ENCODE measurements around the gene CLEC4F. TPM values are rescaled to one million over a fixed set of nuclear protein-coding genes. Genes with fewer than 3 reads are reported as not detected.

CLEC4F gene
- total RNA-seq, 1 donor from 2014 or later = not detected

DNA sequence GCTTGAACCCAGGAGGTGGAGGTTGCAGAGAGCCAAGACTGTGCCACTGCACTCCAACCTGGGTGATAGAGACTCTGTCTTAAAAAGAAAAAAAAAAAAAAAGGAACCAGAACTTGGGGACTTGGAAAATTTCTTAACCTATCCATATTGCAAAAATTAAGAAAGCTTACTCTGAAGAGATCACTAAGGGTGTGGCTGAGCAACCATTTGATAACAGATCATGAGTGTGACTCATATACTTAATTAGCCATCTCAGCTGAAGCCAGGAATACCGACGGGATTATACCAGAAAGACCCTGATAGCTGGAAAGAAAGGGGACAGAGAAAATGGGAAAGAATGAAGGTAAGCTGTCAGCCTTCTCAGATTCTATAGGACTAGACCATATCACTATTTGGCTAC lies 45.3 kb downstream of the CLEC4F start:
- no peaks in the 10 kb centered on the region for H3K9me3 Mint-ChIP-seq
- H3K27ac Mint-ChIP-seq (ENCODE audit: unreplicated experiment) = no peak overlapping the region
- H3K4me1 Mint-ChIP-seq = no peaks in the 10 kb centered on the region
- DNase-seq (ENCODE audit: low read depth, low spot score) = no peak
- H3K27me3 Mint-ChIP-seq (ENCODE audit: low read depth) = peaks cover 74% of the 10 kb centered on the region
- H3K36me3 Mint-ChIP-seq (ENCODE audit: low read depth) = no peaks in the 10 kb centered on the region
- TF ChIP-seq, protein P1, sequence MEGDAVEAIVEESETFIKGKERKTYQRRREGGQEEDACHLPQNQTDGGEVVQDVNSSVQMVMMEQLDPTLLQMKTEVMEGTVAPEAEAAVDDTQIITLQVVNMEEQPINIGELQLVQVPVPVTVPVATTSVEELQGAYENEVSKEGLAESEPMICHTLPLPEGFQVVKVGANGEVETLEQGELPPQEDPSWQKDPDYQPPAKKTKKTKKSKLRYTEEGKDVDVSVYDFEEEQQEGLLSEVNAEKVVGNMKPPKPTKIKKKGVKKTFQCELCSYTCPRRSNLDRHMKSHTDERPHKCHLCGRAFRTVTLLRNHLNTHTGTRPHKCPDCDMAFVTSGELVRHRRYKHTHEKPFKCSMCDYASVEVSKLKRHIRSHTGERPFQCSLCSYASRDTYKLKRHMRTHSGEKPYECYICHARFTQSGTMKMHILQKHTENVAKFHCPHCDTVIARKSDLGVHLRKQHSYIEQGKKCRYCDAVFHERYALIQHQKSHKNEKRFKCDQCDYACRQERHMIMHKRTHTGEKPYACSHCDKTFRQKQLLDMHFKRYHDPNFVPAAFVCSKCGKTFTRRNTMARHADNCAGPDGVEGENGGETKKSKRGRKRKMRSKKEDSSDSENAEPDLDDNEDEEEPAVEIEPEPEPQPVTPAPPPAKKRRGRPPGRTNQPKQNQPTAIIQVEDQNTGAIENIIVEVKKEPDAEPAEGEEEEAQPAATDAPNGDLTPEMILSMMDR (conservative IDR thresholded peaks at IDR 0.05) = no peak
- no peak overlapping the region for H3K4me3 Mint-ChIP-seq

DNA sequence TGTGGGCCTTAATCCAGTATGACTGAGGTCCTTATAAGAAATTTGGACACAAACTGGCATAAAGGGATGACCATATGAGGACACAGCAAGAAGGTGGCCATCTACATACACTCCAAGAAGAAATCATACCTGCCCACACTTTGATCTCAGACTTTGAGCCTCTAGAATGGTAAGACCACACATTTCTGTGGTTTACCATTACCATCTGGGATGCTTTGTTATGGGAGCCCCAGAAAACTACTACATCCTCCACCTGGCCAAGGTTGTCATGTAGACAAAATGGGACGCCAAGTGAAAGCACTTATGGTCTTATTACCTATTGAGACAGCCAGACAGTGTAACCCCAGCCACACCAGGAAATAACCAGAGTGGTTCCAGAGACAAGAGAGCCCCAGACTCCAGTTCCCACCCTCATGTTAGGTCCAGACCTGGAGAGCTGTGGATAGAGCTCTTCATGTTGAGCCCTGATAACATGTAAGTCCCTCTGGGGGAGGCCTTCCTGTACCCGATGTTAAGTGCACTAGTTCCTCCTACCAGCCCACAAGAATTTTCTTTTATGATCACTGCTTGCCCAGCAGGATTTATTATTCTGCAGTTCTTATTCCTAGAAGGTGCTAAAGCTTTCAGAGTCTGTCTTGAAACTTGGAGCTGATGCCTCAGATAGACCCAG lies 47.8 kb downstream of the CLEC4F start:
- DNase-seq (ENCODE audit: low read depth, low spot score) = no peak
- H3K4me1 Mint-ChIP-seq = peaks cover 5% of the 10 kb centered on the region

DNA sequence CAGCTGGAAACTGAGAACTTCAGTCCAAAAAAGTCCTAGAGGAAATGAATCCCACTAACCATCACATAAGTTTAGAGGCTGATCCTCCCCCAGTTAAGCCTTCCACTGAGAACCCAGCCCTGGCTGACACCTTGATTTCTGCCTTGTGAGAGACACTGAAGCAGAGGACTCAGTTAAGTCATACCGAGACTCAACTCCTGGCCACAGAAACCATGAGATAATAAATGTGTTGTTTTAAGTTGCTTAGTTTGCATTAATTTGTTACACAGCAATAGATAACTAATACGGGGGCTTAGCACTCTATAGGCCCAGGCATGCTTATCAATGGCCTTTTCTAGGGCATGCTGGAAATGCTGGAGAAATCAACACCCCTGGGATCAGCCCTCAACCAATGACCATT lies 49.0 kb downstream of the CLEC4F start:
- H3K9me3 Mint-ChIP-seq = no peaks in the 10 kb centered on the region
- peaks cover 74% of the 10 kb centered on the region for H3K27me3 Mint-ChIP-seq (ENCODE audit: low read depth)
- no peak for DNase-seq (ENCODE audit: low read depth, low spot score)
- H3K4me3 Mint-ChIP-seq = peak overlapping the region; percentile 35
- H3K4me1 Mint-ChIP-seq = peaks cover 10% of the 10 kb centered on the region
- H3K27ac Mint-ChIP-seq (ENCODE audit: unreplicated experiment) = no peak overlapping the region
- TF ChIP-seq, protein P1 (conservative IDR thresholded peaks at IDR 0.05) = no peak
- H3K36me3 Mint-ChIP-seq (ENCODE audit: low read depth) = no peaks in the 10 kb centered on the region

More for the DNA sequence above, 47.8 kb downstream of the CLEC4F start:
- H3K4me3 Mint-ChIP-seq = no peak overlapping the region
- H3K36me3 Mint-ChIP-seq (ENCODE audit: low read depth) = no peaks in the 10 kb centered on the region
- no peaks in the 10 kb centered on the region for H3K9me3 Mint-ChIP-seq
- TF ChIP-seq, protein P1 (conservative IDR thresholded peaks at IDR 0.05) = no peak
- peaks cover 73% of the 10 kb centered on the region for H3K27me3 Mint-ChIP-seq (ENCODE audit: low read depth)
- H3K27ac Mint-ChIP-seq (ENCODE audit: unreplicated experiment) = no peak overlapping the region

DNA sequence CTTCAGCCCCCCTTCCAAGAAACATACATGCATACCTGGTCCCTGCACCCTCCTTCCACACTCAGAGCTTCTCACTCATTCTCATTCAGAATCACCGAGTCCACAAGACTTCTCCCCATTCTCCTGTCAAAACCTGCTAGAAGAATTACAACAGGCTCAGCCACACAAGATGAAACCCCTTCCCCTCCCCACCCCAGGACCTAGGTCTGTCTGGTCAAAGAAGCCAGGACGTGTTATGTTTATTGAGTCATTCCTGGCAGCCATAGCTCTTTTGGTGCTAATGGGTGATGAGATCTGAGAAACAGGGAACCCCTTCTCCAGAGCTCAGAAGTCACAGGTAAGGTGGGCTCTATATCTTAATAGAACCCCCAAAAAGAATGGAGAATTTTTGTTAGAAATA lies 50.9 kb downstream of the CLEC4F start:
- peak overlapping the region; percentile 74 for H3K4me3 Mint-ChIP-seq
- H3K9me3 Mint-ChIP-seq = no peaks in the 10 kb centered on the region
- TF ChIP-seq, protein P1 (conservative IDR thresholded peaks at IDR 0.05) = no peak
- no peak overlapping the region for H3K27ac Mint-ChIP-seq (ENCODE audit: unreplicated experiment)
- peaks cover 12% of the 10 kb centered on the region for H3K4me1 Mint-ChIP-seq
- DNase-seq (ENCODE audit: low read depth, low spot score) = no peak
- H3K36me3 Mint-ChIP-seq (ENCODE audit: low read depth) = no peaks in the 10 kb centered on the region
- peaks cover 72% of the 10 kb centered on the region for H3K27me3 Mint-ChIP-seq (ENCODE audit: low read depth)

DNA sequence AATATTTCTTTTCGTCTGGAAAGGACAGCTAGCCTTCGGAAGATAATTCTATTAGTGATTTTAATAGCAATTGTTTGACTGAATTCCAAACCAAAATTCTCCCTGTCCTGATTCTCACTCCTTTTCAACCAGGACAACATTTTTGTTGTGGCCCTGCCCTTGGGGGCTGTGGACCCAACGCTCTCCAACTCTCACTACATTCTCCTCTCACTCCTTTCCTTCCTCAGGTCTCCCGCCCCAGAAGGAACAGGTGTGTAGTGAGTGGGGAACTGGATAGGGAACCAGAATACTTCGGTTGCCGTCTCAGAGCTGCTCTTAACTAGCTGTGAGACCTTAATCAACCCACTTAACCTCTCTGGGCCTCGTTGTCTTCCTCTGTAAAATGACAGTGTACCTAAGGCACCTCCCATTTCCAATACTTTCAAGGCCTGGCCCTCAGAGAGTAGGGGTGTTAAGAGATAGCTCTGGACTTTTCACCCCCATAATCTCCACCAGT lies 51.8 kb downstream of the CLEC4F start:
- no peaks in the 10 kb centered on the region for H3K9me3 Mint-ChIP-seq
- peak overlapping the region; percentile 74 for H3K4me3 Mint-ChIP-seq
- peaks cover 69% of the 10 kb centered on the region for H3K27me3 Mint-ChIP-seq (ENCODE audit: low read depth)
- TF ChIP-seq, protein P1 (conservative IDR thresholded peaks at IDR 0.05) = no peak
- H3K27ac Mint-ChIP-seq (ENCODE audit: unreplicated experiment) = no peak overlapping the region
- no peak for DNase-seq (ENCODE audit: low read depth, low spot score)
- peaks cover 12% of the 10 kb centered on the region for H3K4me1 Mint-ChIP-seq
- H3K36me3 Mint-ChIP-seq (ENCODE audit: low read depth) = no peaks in the 10 kb centered on the region
